Parathyroid adenoma (tissue), 2 donors: ENCODE measurements around the gene AUTS2.

ENCODE experiments used
- H2AFZ ChIP-seq: fragments of 300-600 bp; sonication (generic); one replicate; pipeline ENCODE4 v1.7.0; 2017; ENCODE audit warnings: antibody characterized with exemption, mild to moderate bottlenecking
- H3K27ac ChIP-seq: fragments of 300-600 bp; sonication (generic); one replicate; pipeline ENCODE4 v1.7.0; 2017
- H3K27me3 ChIP-seq: fragments of 300-600 bp; sonication (generic); one replicate; pipeline ENCODE4 v1.7.0; 2017; ENCODE audit warnings: low read length; ENCODE audit not compliant: control insufficient read depth, insufficient read depth
- H3K36me3 ChIP-seq: fragments of 300-600 bp; sonication (generic); one replicate; pipeline ENCODE4 v1.7.0; 2017; ENCODE audit warnings: low read length; ENCODE audit not compliant: control insufficient read depth, insufficient read depth
- H3K4me1 ChIP-seq: fragments of 300-600 bp; sonication (generic); one replicate; pipeline ENCODE4 v1.7.0; 2017; ENCODE audit warnings: control low read depth
- H3K4me2 ChIP-seq: fragments of 300-600 bp; sonication (generic); one replicate; pipeline ENCODE4 v1.7.0; 2017; ENCODE audit warnings: low read length
- H3K4me3 ChIP-seq: fragments of 300-600 bp; sonication (generic); one replicate; pipeline ENCODE4 v1.7.0; 2017; ENCODE audit warnings: low read depth, low read length
- H3K79me2 ChIP-seq: fragments of 300-600 bp; sonication (generic); one replicate; pipeline ENCODE4 v1.7.0; 2017; ENCODE audit warnings: control low read depth
- H3K9ac ChIP-seq: fragments of 300-600 bp; sonication (generic); one replicate; pipeline ENCODE4 v1.7.0; 2017; ENCODE audit warnings: mild to moderate bottlenecking
- H3K9me3 ChIP-seq: fragments of 300-600 bp; sonication (generic); one replicate; pipeline ENCODE4 v1.7.0; 2017; ENCODE audit warnings: low read length; ENCODE audit not compliant: control insufficient read depth
- CTCF ChIP-seq: fragments of 300-600 bp; sonication (generic); IDR thresholded peaks from one replicate; pipeline ENCODE4 v1.7.0; 2017; ENCODE audit warnings: antibody characterized with exemption, mild to moderate bottlenecking
- donor health status: primary hyperparathyroidism.

The AUTS2 gene

GRCh38 chr7:70758646-70759045 is 1160.4 kb downstream of the AUTS2 start:
- Histone ChIP-seq H2AFZ (no peak overlapping the region), H3K4me2 (no peak overlapping the region)
- TF ChIP-seq CTCF = no peak

GRCh38 chr7:70759674-70760073 is 1161.4 kb downstream of the AUTS2 start:
- Histone ChIP-seq H3K79me2 (no peaks in the 10 kb centered on the region), H3K9ac (no peak overlapping the region), H3K9me3 (no peaks in the 10 kb centered on the region), H3K4me1 (no peaks in the 10 kb centered on the region), H2AFZ (no peak overlapping the region), H3K27me3 (no peaks in the 10 kb centered on the region), H3K4me3 (no peak overlapping the region), H3K36me3 (no peaks in the 10 kb centered on the region), H3K27ac (no peak overlapping the region), H3K4me2 (no peak overlapping the region)
- TF ChIP-seq CTCF = no peak

More at GRCh38 chr7:70758646-70759045, 1160.4 kb downstream of the AUTS2 start:
- H3K9me3 ChIP-seq = no peaks in the 10 kb centered on the region
- no peak overlapping the region for H3K27ac ChIP-seq
- no peaks in the 10 kb centered on the region for H3K36me3 ChIP-seq
- no peaks in the 10 kb centered on the region for H3K27me3 ChIP-seq
- H3K4me3 ChIP-seq = no peak overlapping the region
- no peaks in the 10 kb centered on the region for H3K4me1 ChIP-seq
- no peak overlapping the region for H3K9ac ChIP-seq
- no peaks in the 10 kb centered on the region for H3K79me2 ChIP-seq

- Histone ChIP-seq H3K36me3 (no peaks in the 10 kb centered on the region), H3K4me3 (no peak overlapping the region), H3K79me2 (no peaks in the 10 kb centered on the region), H2AFZ (no peak overlapping the region), H3K9me3 (no peaks in the 10 kb centered on the region), H3K4me2 (no peak overlapping the region), H3K27me3 (no peaks in the 10 kb centered on the region), H3K9ac (no peak overlapping the region), H3K27ac (no peak overlapping the region), H3K4me1 (no peaks in the 10 kb centered on the region)
- no peak for TF ChIP-seq CTCF
Observed at GRCh38 chr7:70761711-70762328, 1163.5 kb downstream of the AUTS2 start.

GRCh38 chr7:70762696-70763095 is 1164.4 kb downstream of the AUTS2 start:
- TF ChIP-seq CTCF = no peak
- Histone ChIP-seq H3K4me1 (no peaks in the 10 kb centered on the region), H3K27ac (no peak overlapping the region), H2AFZ (no peak overlapping the region), H3K79me2 (no peaks in the 10 kb centered on the region), H3K9me3 (no peaks in the 10 kb centered on the region), H3K4me3 (no peak overlapping the region), H3K9ac (no peak overlapping the region), H3K4me2 (no peak overlapping the region), H3K27me3 (no peaks in the 10 kb centered on the region), H3K36me3 (no peaks in the 10 kb centered on the region)
